Spleen (tissue), 11 donors: Measurements from ENCODE around the gene LCP1. TPM values are rescaled to one million over a fixed set of nuclear protein-coding genes. Genes with fewer than 3 reads are reported as not detected.
A peak's percentile ranks its signal among the peaks of the same experiment; 100 is the strongest.

Source experiments
- DNase-seq: peaks from one replicate; pipeline ENCODE4 v3.0.0-alpha.2; 2020
- H3K27ac ChIP-seq, 8 donors: fragments of 200-600 bp; sonication (generic) in 7 of 8; 1 replicate in 4 of 8; 2 replicates in 4 of 8; pipeline versions ENCODE4 v1.5.0 to v1.8.0; 2016 to 2021; ENCODE audit warnings: inconsistent platforms in 4 of 8, mild to moderate bottlenecking in 4 of 8, moderate library complexity in 1 of 8
- H3K27me3 ChIP-seq, 7 donors: fragments of 200-600 bp; sonication (generic) in 6 of 7; replicated peaks in 1 of 7; 1 replicate in 4 of 7; 2 replicates in 3 of 7; pipeline versions ENCODE4 v1.5.0 to v1.8.0; 2016 to 2021; ENCODE audit warnings: inconsistent platforms in 3 of 7, mild to moderate bottlenecking in 1 of 7
- H3K36me3 ChIP-seq, 6 donors: fragments of 200-600 bp; sonication (generic) in 5 of 6; 1 replicate in 4 of 6; 2 replicates in 2 of 6; pipeline versions ENCODE4 v1.5.0 to v1.8.0; 2016 to 2021; ENCODE audit warnings: inconsistent platforms in 2 of 6
- H3K4me1 ChIP-seq, 6 donors: fragments of 200-600 bp; sonication (generic) in 5 of 6; 1 replicate in 3 of 6; 2 replicates in 3 of 6; pipeline versions ENCODE4 v1.5.0 to v1.8.0; 2016 to 2021; ENCODE audit warnings: inconsistent platforms in 3 of 6
- H3K4me3 ChIP-seq, 8 donors: fragments of 200-600 bp; sonication (generic) in 7 of 8; 1 replicate in 4 of 8; 2 replicates in 4 of 8; pipeline versions ENCODE4 v1.5.0 to v1.8.0; 2016 to 2021; ENCODE audit warnings: inconsistent platforms in 4 of 8, mild to moderate bottlenecking in 4 of 8, moderate library complexity in 2 of 8
- H3K9me3 ChIP-seq, 8 donors: fragments of 200-600 bp; sonication (generic) in 7 of 8; 1 replicate in 4 of 8; 2 replicates in 4 of 8; pipeline versions ENCODE4 v1.5.0 to v1.8.0; 2016 to 2021; ENCODE audit warnings: inconsistent platforms in 4 of 8
- CTCF ChIP-seq, 11 experiments: fragments of 200-600 bp in 7 of 11; fragments of 450-650 bp in 4 of 11; sonication (generic) in 4 of 11; IDR thresholded peaks in 8 of 11; conservative IDR thresholded peaks in 3 of 11; 1 replicate in 7 of 11; 2 replicates in 4 of 11; pipeline versions ENCODE4 v1.4.0 to v1.8.0; 2016 to 2021; ENCODE audit warnings: antibody characterized with exemption in 11 of 11, inconsistent platforms in 4 of 11, mild to moderate bottlenecking in 1 of 11
- POLR2A ChIP-seq, 3 donors: fragments of 450-650 bp; IDR thresholded peaks; one replicate each; pipeline ENCODE4 v1.5.1; 2017; ENCODE audit warnings: antibody characterized with exemption in 3 of 3, mild to moderate bottlenecking in 1 of 3
- POLR2AphosphoS5 ChIP-seq, 3 donors: sonication (generic); formaldehyde crosslinking; IDR thresholded peaks; one replicate each; pipeline ENCODE4 v1.5.1; 2017; ENCODE audit warnings: antibody characterized with exemption in 3 of 3
- WGBS, 5 donors: extraction: QIAGEN DNeasy Blood & Tissue Kit in 3 of 5; methylation state at CpG; one replicate each; pipeline versions ENCODE4 v1.1.5 to v1.1.7; 2013 to 2018; 5-methylcytosine and 5-hydroxymethylcytosine counted together
- intact Hi-C: fragments of 100-400 bp; cut with DNase I; formaldehyde crosslinking; loops from one replicate; pipeline ENCODE4 v1.15.0; 2023; ENCODE audit warnings: low total_unique reads
- polyA plus RNA-seq, 3 donors: library from polyadenylated mRNA; stranded (reverse); fragments of 200-250 nt; gene quantifications; one replicate each; pipeline ENCODE4 v1.2.1, GENCODE V29; 2013
- total RNA-seq, 7 donors: library from RNA; depleted of rRNA in 3 of 7; stranded (reverse); fragments of >200 nt in 3 of 7; fragmentation: NEBNext Ultra II Directional in 4 of 7; extraction: Animal tissue kit (Norgen Biotek cat#: 25700) in 4 of 7; gene quantifications; one replicate each; pipeline versions ENCODE4 v1.1.0 to v1.2.1, GENCODE V29; 2016 to 2021
- donor health status: healthy with polysubstance abuse.
- donor health status: DM: no; HTN: no; CAD: no; lungs with moderate emphysema.
- donor health status: DM: no; HTN: no; CAD: no.
- donor health status: Bipolar disorder and iron deficiency.
- donor health status: healthy.
- donor health status: DM: no; HTN: no; CAD: no.
- donor health status: DM: yes; HTN: yes; CAD: no.

The LCP1 gene
- total and polyA plus RNA-seq, 10 donors = 155 to 968 (median 572) TPM

GRCh38 chr13:46158983-46159382 lies 23.0 kb downstream of the LCP1 start:
- Histone ChIP-seq H3K4me1 (peaks cover 17 to 65% (median 36%) of the 10 kb centered on the region in 6 donors), H3K27ac (peak overlapping the region in 1 of 8 donors; percentile 81), H3K4me3 (no peak overlapping the region), H3K36me3 (peaks cover 0 to 78% (median 47%) of the 10 kb centered on the region in 6 donors), H3K27me3 (no peaks in the 10 kb centered on the region), H3K9me3 (no peaks in the 10 kb centered on the region)
- peak in 1 of 3 donors; percentile 38 for TF ChIP-seq POLR2AphosphoS5 (IDR thresholded peaks at IDR 0.05)
- TF ChIP-seq POLR2A (IDR thresholded peaks at IDR 0.05) = no peak
- TF ChIP-seq CTCF (IDR thresholded peaks at IDR 0.05 in 8 of 11, conservative IDR thresholded peaks at IDR 0.05 in 3 of 11) = no peak
- intact Hi-C loops = loop anchor here (10.0 kb wide), 1 partner anchor 166 kb away; no protein-coding TSS in a partner anchor
- WGBS, 5 donors = 80 to 90% (median 86%) methylated on average over 2 of the region's 2 CpGs
- no peak for DNase-seq

GRCh38 chr13:46158222-46158621 lies 23.8 kb downstream of the LCP1 start:
- no peak overlapping the region for H3K27ac ChIP-seq
- no peaks in the 10 kb centered on the region for H3K27me3 ChIP-seq
- TF ChIP-seq POLR2A (IDR thresholded peaks at IDR 0.05) = no peak
- TF ChIP-seq CTCF (IDR thresholded peaks at IDR 0.05 in 8 of 11, conservative IDR thresholded peaks at IDR 0.05 in 3 of 11) = no peak
- TF ChIP-seq POLR2AphosphoS5 (IDR thresholded peaks at IDR 0.05) = no peak
- WGBS, 5 donors = 88 to 98% (median 92%) methylated on average over 2 of the region's 2 CpGs
- no peak for DNase-seq
- peaks cover 17 to 60% (median 30%) of the 10 kb centered on the region in 6 donors for H3K4me1 ChIP-seq
- H3K9me3 ChIP-seq = no peaks in the 10 kb centered on the region
- no peak overlapping the region for H3K4me3 ChIP-seq
- peaks cover 0 to 81% (median 54%) of the 10 kb centered on the region in 6 donors for H3K36me3 ChIP-seq
- intact Hi-C loops = loop anchor here (10.0 kb wide), 1 partner anchor 167 kb away; no protein-coding TSS in a partner anchor

DNA sequence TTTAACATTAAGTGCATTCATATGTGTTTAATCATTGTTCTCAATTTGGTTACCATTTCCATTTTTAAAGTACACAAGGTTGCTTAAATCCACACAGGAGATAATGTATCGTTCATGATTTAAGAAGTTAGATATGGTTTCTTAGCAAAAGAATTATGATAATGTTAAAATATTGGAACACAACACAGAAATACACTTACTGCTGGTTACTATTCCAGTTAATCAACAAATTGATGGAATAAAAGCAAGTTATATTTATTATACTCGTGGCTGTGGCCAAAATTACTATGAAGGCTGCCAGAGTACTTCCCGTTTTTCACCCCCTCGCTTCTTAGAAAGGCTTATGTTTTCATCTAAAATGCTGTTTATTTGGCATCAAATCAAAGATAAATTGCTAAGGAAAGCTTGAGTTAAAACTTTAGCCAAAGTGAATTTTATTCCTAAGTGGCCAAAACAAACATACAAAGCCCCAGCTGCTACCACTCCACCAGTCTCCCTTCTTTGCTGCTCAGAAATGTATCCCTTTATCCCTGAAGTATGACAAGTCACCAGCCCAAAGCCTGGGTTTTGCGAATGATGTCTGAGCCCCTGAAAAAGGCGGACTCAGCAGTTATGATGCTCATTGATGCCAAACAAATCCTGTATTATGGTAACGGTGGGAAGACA lies 27.7 kb downstream of the LCP1 start:
- DNase-seq = no peak
- TF ChIP-seq CTCF (IDR thresholded peaks at IDR 0.05 in 8 of 11, conservative IDR thresholded peaks at IDR 0.05 in 3 of 11) (no peak), POLR2A (IDR thresholded peaks at IDR 0.05) (no peak), POLR2AphosphoS5 (IDR thresholded peaks at IDR 0.05) (no peak)
- Histone ChIP-seq H3K9me3 (no peaks in the 10 kb centered on the region), H3K27me3 (no peaks in the 10 kb centered on the region), H3K27ac (peak overlapping the region in 1 of 8 donors; percentile 6), H3K4me3 (no peak overlapping the region), H3K36me3 (peaks cover 0 to 100% (median 92%) of the 10 kb centered on the region in 6 donors), H3K4me1 (peaks cover 0 to 30% (median 4%) of the 10 kb centered on the region in 6 donors)
- intact Hi-C loops = loop anchor here (10.0 kb wide), 1 partner anchor 171 kb away; no protein-coding TSS in a partner anchor
- WGBS, 5 donors = 68 to 80% (median 77%) methylated on average over 7 of the region's 7 CpGs

GRCh38 chr13:46152627-46153328 lies 29.2 kb downstream of the LCP1 start:
- Histone ChIP-seq H3K36me3 (peaks cover 0 to 100% (median 86%) of the 10 kb centered on the region in 6 donors), H3K4me1 (peaks cover 0 to 16% (median 0%) of the 10 kb centered on the region in 6 donors), H3K4me3 (no peak overlapping the region), H3K27ac (peak overlapping the region in 1 of 8 donors; percentile 5), H3K9me3 (no peaks in the 10 kb centered on the region), H3K27me3 (no peaks in the 10 kb centered on the region)
- peak in 1 of 3 donors; percentile 35 for TF ChIP-seq POLR2AphosphoS5 (IDR thresholded peaks at IDR 0.05)
- TF ChIP-seq POLR2A (IDR thresholded peaks at IDR 0.05) = no peak
- 84 to 91% (median 88%) methylated on average over 6 of the region's 6 CpGs for WGBS, 5 donors
- DNase-seq = no peak
- intact Hi-C loops = loop anchor here (10.0 kb wide), 1 partner anchor 172 kb away; no protein-coding TSS in a partner anchor
